Stimulated activated CD8-positive, alpha-beta memory T cell treated with anti-CD3 and anti-CD28 coated beads, Interleukin-7, amount 100 ng/mL, for 4 hours (primary cell): ENCODE data around the gene ANKRD29.
A peak's percentile ranks its signal among the peaks of the same experiment; 100 is the strongest.

Source experiments
- DNase-seq, 2 donors: peaks; one replicate each; pipeline ENCODE4 v3.0.0-alpha.2; 2020; ENCODE audit warnings: low read depth in 2 of 2

Gene ANKRD29

GRCh38 chr18:23662309-23663263 lies at the start of gene ANKRD29:
TSS of gene ANKRD29 (minus strand) at chr18:23662911. CDS start at chr18:23662730, 181 bp downstream.
- DNase-seq: peak; percentile 10 to 33

- DNase-seq: no peak
These were observed 49.7 kb upstream of the ANKRD29 start for GRCh38 chr18:23712445-23712844.

- no peak for DNase-seq
These were observed 48.7 kb upstream of the ANKRD29 start for GRCh38 chr18:23711426-23711825.

GRCh38 chr18:23710946-23711345 lies 48.2 kb upstream of the ANKRD29 start:
- DNase-seq: no peak

GRCh38 chr18:23710068-23710527 lies 47.4 kb upstream of the ANKRD29 start:
- DNase-seq: no peak

GRCh38 chr18:23706971-23707640 lies 44.4 kb upstream of the ANKRD29 start:
- no peak for DNase-seq

- no peak for DNase-seq
These were observed 42.1 kb upstream of the ANKRD29 start for GRCh38 chr18:23704806-23705205.

GRCh38 chr18:23703987-23704384 lies 41.3 kb upstream of the ANKRD29 start:
- DNase-seq: no peak

GRCh38 chr18:23703057-23703986 lies 40.6 kb upstream of the ANKRD29 start:
- no peak for DNase-seq

GRCh38 chr18:23702606-23703005 lies 39.9 kb upstream of the ANKRD29 start:
- DNase-seq: no peak

GRCh38 chr18:23701544-23702064 lies 38.9 kb upstream of the ANKRD29 start:
- DNase-seq: no peak

GRCh38 chr18:23701017-23701416 lies 38.3 kb upstream of the ANKRD29 start:
- no peak for DNase-seq

- DNase-seq: no peak
These were observed 32.1 kb upstream of the ANKRD29 start for GRCh38 chr18:23694637-23695430.

GRCh38 chr18:23693846-23694245 lies 31.1 kb upstream of the ANKRD29 start:
- no peak for DNase-seq

- DNase-seq: no peak
These were observed 27.9 kb upstream of the ANKRD29 start for GRCh38 chr18:23690505-23691068.

GRCh38 chr18:23689616-23690504 lies 27.1 kb upstream of the ANKRD29 start:
- DNase-seq: no peak

GRCh38 chr18:23689031-23689615 lies 26.4 kb upstream of the ANKRD29 start, which contains the start of gene LAMA3:
TSS of gene LAMA3 (plus strand) at chr18:23689453. CDS start at chr18:23689684, 231 bp downstream.
- peak in 1 of 2 donors; percentile 3 for DNase-seq

GRCh38 chr18:23688528-23688927 lies 25.8 kb upstream of the ANKRD29 start:
- no peak for DNase-seq
